Sigmoid colon (tissue), 7 donors: ENCODE data around the gene NEMP2. TPM values are rescaled to one million over a fixed set of nuclear protein-coding genes. Genes with fewer than 3 reads are reported as not detected.
"Not testable (repeated sequence)": the region's sequence is repeated elsewhere in the genome, so short reads cannot be mapped to it uniquely, and the experiment has no call there.

ENCODE experiments used
- DNase-seq: peaks from one replicate; pipeline ENCODE4 v3.0.0-alpha.2; 2019
- H3K27ac ChIP-seq, 4 donors: fragments of 200-600 bp; sonication (generic); one replicate each; pipeline ENCODE4 v1.5.1; 2016 to 2019; ENCODE audit warnings: mild to moderate bottlenecking in 1 of 4
- H3K27me3 ChIP-seq, 3 donors: fragments of 200-600 bp; sonication (generic); one replicate each; pipeline ENCODE4 v1.5.1; 2019; ENCODE audit warnings: mild to moderate bottlenecking in 1 of 3
- H3K36me3 ChIP-seq, 4 donors: fragments of 200-600 bp; sonication (generic); one replicate each; pipeline ENCODE4 v1.5.1; 2016 to 2019
- H3K4me1 ChIP-seq, 4 donors: fragments of 200-600 bp; sonication (generic); one replicate each; pipeline ENCODE4 v1.5.1; 2017 to 2019
- H3K4me3 ChIP-seq, 4 donors: fragments of 200-600 bp; sonication (generic); one replicate each; pipeline ENCODE4 v1.5.1; 2017 to 2019; ENCODE audit warnings: mild to moderate bottlenecking in 2 of 4, moderate library complexity in 1 of 4
- H3K9me3 ChIP-seq, 4 donors: fragments of 200-600 bp in 3 of 4; sonication (generic) in 3 of 4; one replicate each; pipeline versions ENCODE4 v1.5.1 to v1.6.1; 2013 to 2019
- EP300 ChIP-seq, 4 donors: sonication (generic); formaldehyde crosslinking; IDR thresholded peaks; one replicate each; pipeline ENCODE4 v1.6.1; 2017; ENCODE audit warnings: antibody characterized with exemption in 4 of 4
- POLR2A ChIP-seq, 2 donors: fragments of 450-650 bp; IDR thresholded peaks; one replicate each; pipeline ENCODE4 v1.6.1; 2016; ENCODE audit warnings: antibody characterized with exemption in 2 of 2, mild to moderate bottlenecking in 2 of 2, moderate library complexity in 2 of 2
- POLR2AphosphoS5 ChIP-seq, 4 donors: sonication (generic); formaldehyde crosslinking; IDR thresholded peaks; one replicate each; pipeline ENCODE4 v1.6.1; 2017; ENCODE audit warnings: antibody characterized with exemption in 4 of 4
- WGBS, 2 donors: extraction: QIAGEN DNeasy Blood & Tissue Kit; methylation state at CpG; one replicate each; pipeline ENCODE4 v1.1.7; 2013; 5-methylcytosine and 5-hydroxymethylcytosine counted together
- intact Hi-C: fragments of 100-400 bp; cut with DNase I; formaldehyde crosslinking; loops from one replicate; pipeline ENCODE4 v1.15.1; 2023
- polyA plus RNA-seq, 3 donors: library from polyadenylated mRNA; stranded (reverse); fragments of 200-250 nt; gene quantifications; one replicate each; pipeline ENCODE4 v1.2.3, GENCODE V29; 2013
- total RNA-seq, 4 donors: library from RNA; depleted of rRNA; stranded (reverse); fragments of >200 nt; gene quantifications; one replicate each; pipeline ENCODE4 v1.1.0, GENCODE V29; 2016
- TF ChIP-seq, protein P1 (sequence below), 4 experiments: fragments of 450-650 bp in 3 of 4; fragments of 200-600 bp in 1 of 4; IDR thresholded peaks; one replicate each; pipeline ENCODE4 v1.5.1; 2016 to 2019; ENCODE audit warnings: antibody characterized with exemption in 4 of 4, mild to moderate bottlenecking in 3 of 4, moderate library complexity in 2 of 4
- donor health status: healthy with polysubstance abuse.
- donor health status: Bipolar disorder and iron deficiency.
- donor health status: healthy.

Gene NEMP2
- total and polyA plus RNA-seq, 7 donors: 0.23 to 6.8 (median 3.1) TPM

DNA sequence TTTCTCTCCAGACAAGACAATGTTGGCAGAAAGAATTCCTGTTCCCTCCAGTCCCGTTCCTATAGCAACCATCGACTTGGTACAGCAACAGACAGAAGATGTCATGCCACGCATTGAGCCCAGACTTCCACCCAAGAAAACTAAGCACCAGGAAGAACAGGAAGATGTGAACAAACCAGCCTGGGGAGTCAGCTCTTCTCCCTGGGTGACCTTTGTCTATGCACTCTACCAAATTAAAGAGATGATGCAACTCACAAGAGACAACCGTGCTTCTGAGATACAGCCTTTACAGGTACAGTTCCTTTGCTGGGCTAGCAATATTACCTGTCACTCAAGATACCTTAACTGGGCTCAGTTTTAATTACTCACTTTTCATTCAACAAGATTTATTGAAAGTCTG is 37.1 kb downstream of the NEMP2 start:
- H3K27me3 ChIP-seq: no peaks in the 10 kb centered on the region
- TF ChIP-seq EP300 (IDR thresholded peaks at IDR 0.05): no peak

DNA sequence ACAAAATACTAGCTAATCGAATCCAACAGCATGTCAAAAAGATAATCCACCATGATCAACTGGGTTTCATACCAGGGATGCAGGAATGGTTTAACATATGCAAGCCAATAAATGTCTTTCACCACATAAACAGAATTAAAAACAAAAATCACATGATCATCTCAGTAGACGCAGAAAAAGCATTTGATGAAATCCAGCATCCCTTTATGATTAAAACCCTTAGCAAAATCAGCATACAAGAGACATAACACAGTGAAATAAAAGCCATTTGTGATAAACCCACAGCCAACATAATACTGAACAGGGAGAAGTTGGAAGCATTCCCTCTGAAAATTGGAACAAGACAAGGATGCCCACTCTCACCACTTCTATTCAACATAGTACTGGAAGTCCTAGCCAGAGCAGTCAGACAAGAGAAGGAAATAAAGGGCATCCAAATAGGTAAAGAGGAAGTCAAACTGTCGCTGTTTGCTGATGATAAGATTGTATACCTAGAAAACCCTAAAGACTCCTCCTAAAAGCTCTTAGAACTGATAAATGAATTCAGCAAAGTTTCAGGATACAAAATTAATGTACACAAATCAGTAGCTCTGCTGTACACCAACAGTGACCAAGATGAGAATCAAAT is 39.8 kb downstream of the NEMP2 start:
- H3K9me3 ChIP-seq, H3K4me1 ChIP-seq, DNase-seq, intact Hi-C loops, H3K4me3 ChIP-seq, H3K27me3 ChIP-seq: not testable (repeated sequence)
- TF ChIP-seq POLR2AphosphoS5 (IDR thresholded peaks at IDR 0.05): peak in 3 of 4 donors; percentile 55 to 65 (median 62)
- WGBS, 2 donors: 68 to 73% methylated on average over 3 of the region's 3 CpGs
- peaks cover 0 to 34% (median 3%) of the 10 kb centered on the region in 4 donors for H3K36me3 ChIP-seq
- H3K27ac ChIP-seq: peak overlapping the region in 1 of 4 donors; percentile 17

More for the DNA sequence above, 37.1 kb downstream of the NEMP2 start:
- H3K27ac ChIP-seq: no peak overlapping the region
- H3K4me1 ChIP-seq: peaks cover 0 to 8% (median 3%) of the 10 kb centered on the region in 4 donors
- peaks cover 0 to 31% (median 4%) of the 10 kb centered on the region in 4 donors for H3K36me3 ChIP-seq
- 73 to 85% methylated on average over 4 of the region's 4 CpGs for WGBS, 2 donors
- no peak for DNase-seq
- H3K9me3 ChIP-seq: no peaks in the 10 kb centered on the region
- H3K4me3 ChIP-seq: no peak overlapping the region
- intact Hi-C loops: no loop called here

DNA sequence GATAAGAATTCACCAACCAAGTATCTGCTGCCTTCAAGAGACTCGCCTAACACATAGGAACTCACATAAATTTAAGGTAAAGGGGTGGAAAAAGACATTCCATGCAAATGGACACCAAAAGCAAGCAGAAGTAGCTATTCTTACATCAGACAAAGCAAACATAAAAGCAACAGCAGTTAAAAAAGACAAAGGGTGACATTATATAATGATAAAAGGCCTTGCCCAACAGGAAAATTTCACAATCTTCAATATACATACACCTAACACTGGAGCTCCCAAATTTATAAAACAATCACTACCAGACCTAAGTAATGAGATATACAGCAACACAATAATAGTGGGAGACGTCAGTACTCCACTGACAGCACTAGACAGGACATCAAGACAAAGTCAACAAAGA is 41.4 kb downstream of the NEMP2 start:
- TF ChIP-seq EP300 (IDR thresholded peaks at IDR 0.05) (no peak), POLR2A (IDR thresholded peaks at IDR 0.05) (no peak), POLR2AphosphoS5 (IDR thresholded peaks at IDR 0.05) (no peak)
- TF ChIP-seq, protein P1, sequence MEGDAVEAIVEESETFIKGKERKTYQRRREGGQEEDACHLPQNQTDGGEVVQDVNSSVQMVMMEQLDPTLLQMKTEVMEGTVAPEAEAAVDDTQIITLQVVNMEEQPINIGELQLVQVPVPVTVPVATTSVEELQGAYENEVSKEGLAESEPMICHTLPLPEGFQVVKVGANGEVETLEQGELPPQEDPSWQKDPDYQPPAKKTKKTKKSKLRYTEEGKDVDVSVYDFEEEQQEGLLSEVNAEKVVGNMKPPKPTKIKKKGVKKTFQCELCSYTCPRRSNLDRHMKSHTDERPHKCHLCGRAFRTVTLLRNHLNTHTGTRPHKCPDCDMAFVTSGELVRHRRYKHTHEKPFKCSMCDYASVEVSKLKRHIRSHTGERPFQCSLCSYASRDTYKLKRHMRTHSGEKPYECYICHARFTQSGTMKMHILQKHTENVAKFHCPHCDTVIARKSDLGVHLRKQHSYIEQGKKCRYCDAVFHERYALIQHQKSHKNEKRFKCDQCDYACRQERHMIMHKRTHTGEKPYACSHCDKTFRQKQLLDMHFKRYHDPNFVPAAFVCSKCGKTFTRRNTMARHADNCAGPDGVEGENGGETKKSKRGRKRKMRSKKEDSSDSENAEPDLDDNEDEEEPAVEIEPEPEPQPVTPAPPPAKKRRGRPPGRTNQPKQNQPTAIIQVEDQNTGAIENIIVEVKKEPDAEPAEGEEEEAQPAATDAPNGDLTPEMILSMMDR (IDR thresholded peaks at IDR 0.05): no peak
- Histone ChIP-seq H3K4me3 (no peak overlapping the region), H3K36me3 (peaks cover 0 to 41% (median 3%) of the 10 kb centered on the region in 4 donors), H3K4me1 (peaks cover 0 to 8% (median 3%) of the 10 kb centered on the region in 4 donors), H3K9me3 (no peaks in the 10 kb centered on the region), H3K27me3 (no peaks in the 10 kb centered on the region), H3K27ac (no peak overlapping the region)
- WGBS, 2 donors: 87 to 90% methylated on average over 2 of the region's 2 CpGs
- intact Hi-C loops: no loop called here
- no peak for DNase-seq

DNA sequence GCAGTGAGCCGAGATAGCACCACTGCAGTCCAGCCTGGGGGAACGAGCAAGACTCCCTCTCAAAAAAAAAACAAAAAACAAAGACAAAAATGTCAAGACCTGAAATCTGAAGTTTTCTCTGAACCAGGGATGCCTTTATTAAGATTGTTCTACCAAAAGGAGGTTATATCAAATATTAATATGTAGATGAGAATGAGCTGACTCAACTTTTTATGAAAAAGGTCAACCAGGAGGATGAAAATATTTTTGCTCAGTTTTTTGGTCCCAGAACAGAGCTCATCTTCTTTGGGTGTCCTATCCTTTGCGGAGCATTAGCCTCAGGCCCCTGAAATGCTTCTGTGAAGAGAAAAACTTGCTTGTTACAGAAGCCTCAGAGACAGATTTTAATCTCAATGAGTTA is 44.0 kb downstream of the NEMP2 start:
- Histone ChIP-seq H3K36me3 (peaks cover 0 to 31% (median 3%) of the 10 kb centered on the region in 4 donors), H3K9me3 (no peaks in the 10 kb centered on the region), H3K27me3 (no peaks in the 10 kb centered on the region), H3K4me1 (peaks cover 0 to 18% (median 11%) of the 10 kb centered on the region in 4 donors), H3K27ac (no peak overlapping the region), H3K4me3 (no peak overlapping the region)
- WGBS, 2 donors: 81 to 96% methylated on average over 3 of the region's 3 CpGs
- DNase-seq: no peak
- no peak for TF ChIP-seq POLR2AphosphoS5 (IDR thresholded peaks at IDR 0.05)
- no peak for TF ChIP-seq EP300 (IDR thresholded peaks at IDR 0.05)
- TF ChIP-seq, protein P1 (IDR thresholded peaks at IDR 0.05): no peak
- intact Hi-C loops: no loop called here

DNA sequence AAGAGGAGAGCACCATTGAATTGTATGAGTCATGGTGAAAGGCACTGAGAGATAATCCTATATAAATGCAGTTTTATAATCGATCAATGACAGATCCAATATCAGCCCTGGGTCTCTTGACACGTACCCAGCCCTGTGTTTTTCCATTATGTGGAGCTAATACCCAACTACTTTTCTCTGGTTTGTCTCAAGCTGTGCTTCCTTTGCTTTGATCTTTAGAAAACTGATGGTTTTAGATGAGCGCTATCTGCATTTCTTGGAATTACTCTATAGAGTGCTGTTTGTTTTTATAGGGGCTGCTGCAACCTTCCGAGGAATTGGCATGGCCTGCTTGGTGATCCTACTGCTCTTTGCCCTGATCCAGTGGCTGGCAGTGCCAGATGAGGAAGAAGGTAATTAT is 45.0 kb downstream of the NEMP2 start:
- Histone ChIP-seq H3K27ac (no peak overlapping the region), H3K27me3 (no peaks in the 10 kb centered on the region), H3K9me3 (no peaks in the 10 kb centered on the region), H3K36me3 (peaks cover 0 to 31% (median 3%) of the 10 kb centered on the region in 4 donors), H3K4me3 (no peak overlapping the region), H3K4me1 (peaks cover 0 to 16% (median 9%) of the 10 kb centered on the region in 4 donors)
- TF ChIP-seq, protein P1 (IDR thresholded peaks at IDR 0.05): no peak
- TF ChIP-seq POLR2AphosphoS5 (IDR thresholded peaks at IDR 0.05) (no peak), POLR2A (IDR thresholded peaks at IDR 0.05) (no peak), EP300 (IDR thresholded peaks at IDR 0.05) (no peak)
- 86 to 94% methylated on average over 4 of the region's 4 CpGs for WGBS, 2 donors
- intact Hi-C loops: loop anchor here (5.0 kb wide), 1 partner anchor 82 kb away; the partner anchor contains the start of gene MFSD6
- no peak for DNase-seq
